GM18499 (cell line): Measurements from ENCODE around the gene HARS1.
"Not testable (repeated sequence)": the region's sequence is repeated elsewhere in the genome, so short reads cannot be mapped to it uniquely, and the experiment has no call there.

Experiments used
- ATAC-seq: cut with Tn5 transposase; IDR thresholded peaks from one replicate; pipeline ENCODE4 v1.9.1; 2021; ENCODE audit warnings: moderate number of reproducible peaks; ENCODE audit not compliant: insufficient read depth, unreplicated experiment

HARS1 gene

DNA sequence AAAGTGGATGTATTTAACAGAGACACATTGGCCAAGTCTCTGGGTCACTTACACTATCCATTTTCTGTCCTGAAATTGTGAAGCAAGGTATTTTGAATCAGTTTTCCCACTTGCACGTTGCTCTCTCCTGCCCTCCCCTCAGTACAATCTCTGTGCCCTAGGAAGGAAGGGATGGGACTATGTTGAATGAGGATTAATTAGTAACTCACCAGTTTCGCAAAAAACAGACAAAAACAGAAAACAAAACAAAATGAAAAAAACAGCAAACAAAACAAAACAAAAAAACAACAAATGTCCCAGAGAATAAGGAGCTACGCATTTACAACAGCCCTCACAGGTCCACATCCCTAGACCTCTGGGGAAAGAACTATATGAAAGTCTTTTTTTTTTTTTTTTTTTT, 57.1 kb downstream of the HARS1 start:
- ATAC-seq = no peak

DNA sequence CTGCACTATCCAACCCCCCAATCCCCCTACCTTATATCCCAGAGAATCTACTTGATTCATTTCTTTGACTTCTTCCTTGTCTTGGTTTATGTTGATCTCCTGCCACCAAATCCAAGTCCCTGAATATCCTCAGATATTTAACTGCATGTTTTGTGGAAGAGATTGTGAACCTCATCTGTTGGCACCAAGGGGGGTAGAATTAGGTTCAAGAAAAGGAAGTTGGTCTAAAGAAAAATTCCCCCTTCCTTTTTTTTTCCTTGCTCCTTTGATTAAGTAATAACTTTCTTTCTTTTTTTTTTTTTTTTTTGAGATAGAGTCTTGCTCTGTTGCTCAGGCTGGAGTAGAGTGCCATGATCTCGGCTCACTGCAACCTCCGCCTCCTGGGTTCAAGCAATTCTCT, 57.7 kb downstream of the HARS1 start:
- ATAC-seq = no peak

DNA sequence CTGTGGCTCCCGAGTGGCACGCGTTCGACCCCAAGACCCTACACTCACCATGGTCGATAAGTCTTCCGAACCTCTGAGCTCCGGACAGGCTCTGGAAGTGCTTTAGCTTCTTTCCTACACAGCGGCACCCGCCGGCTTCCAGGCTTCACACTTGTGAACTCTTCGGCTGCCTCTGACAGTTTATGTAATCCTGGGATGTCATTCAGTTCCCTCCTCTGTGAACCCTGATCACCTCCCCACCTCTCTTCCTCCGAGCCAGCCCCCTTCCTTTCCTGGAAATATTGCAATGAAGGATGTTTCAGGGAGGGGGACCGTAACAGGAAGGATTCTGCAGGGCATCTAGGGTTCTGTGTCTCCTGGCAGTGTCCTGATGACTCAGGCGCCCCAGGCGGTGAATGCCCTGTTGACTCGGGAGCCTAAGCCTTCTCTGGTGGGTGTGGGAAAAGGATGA, 58.1 kb downstream of the HARS1 start, which contains the start of gene CD14:
Gene CD14, minus strand, starts transcription at position 155 of the 451 bp plus-strand sequence. Its CDS starts 104 bp downstream, at position 51.
- no peak for ATAC-seq

DNA sequence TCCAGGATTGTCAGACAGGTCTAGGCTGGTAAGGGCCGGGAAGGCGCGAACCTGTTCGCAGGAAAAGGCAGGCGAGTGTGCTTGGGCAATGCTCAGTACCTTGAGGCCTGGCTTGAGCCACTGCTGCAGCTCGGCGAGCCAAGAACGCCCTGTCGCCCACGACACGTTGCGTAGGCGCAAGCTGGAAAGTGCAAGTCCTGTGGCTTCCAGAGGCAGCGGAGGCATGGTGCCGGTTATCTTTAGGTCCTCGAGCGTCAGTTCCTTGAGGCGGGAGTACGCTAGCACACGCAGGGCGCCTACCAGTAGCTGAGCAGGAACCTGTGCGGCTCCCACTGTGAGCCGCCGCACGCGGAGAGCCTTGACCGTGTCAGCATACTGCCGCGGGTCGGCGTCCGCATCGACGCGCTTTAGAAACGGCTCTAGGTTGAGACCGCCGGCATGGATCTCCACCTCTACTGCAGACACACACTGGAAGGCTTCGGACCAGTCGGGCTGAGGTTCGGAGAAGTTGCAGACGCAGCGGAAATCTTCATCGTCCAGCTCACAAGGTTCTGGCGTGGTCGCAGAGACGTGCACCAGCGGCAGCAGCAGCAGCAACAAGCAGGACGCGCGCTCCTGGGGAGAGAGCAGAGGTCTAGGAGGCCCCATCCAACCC, 58.7 kb downstream of the HARS1 start:
- ATAC-seq = no peak

DNA sequence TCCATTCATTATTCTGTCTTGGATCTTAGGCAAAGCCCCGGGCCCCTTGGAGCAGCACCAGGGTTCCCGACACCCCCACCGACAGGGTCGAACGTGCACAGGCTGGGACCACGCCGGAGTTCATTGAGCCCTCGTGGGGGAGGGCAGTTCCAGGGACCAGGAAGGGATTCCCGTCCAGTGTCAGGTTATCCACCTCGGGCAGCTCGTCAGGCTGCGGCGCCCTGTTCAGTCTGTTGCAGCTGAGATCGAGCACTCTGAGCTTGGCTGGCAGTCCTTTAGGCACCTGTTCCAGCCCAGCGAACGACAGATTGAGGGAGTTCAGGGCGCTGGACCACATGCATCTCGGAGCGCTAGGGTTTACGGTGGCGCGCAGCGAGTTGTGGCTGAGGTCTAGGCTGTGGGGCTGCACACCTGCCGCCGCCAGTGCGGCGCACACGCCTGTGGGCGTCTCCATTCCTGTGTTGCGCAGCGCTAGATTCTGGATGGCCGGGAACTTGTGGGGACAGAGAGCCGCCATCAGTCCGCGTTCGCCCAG, 59.3 kb downstream of the HARS1 start:
- ATAC-seq = no peak

DNA sequence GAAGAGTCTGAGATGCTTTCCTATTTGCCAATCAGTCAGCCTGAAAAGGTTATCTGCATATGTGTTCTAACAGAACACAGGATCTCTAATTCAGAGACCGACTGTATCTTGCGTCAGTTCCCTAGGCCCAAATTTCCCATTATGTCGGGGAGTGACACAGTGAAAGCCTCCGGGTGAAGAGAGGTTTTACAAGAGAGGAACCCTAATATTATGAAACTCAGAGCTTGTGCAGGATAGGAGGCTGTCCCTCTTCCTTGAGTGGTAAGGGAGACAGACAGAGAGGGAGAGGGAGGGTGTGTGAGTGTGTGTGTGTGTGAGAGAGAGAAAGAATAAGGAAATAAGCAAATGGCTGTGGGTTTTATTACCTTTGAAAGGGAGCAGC, 60.1 kb downstream of the HARS1 start:
- ATAC-seq = no peak

DNA sequence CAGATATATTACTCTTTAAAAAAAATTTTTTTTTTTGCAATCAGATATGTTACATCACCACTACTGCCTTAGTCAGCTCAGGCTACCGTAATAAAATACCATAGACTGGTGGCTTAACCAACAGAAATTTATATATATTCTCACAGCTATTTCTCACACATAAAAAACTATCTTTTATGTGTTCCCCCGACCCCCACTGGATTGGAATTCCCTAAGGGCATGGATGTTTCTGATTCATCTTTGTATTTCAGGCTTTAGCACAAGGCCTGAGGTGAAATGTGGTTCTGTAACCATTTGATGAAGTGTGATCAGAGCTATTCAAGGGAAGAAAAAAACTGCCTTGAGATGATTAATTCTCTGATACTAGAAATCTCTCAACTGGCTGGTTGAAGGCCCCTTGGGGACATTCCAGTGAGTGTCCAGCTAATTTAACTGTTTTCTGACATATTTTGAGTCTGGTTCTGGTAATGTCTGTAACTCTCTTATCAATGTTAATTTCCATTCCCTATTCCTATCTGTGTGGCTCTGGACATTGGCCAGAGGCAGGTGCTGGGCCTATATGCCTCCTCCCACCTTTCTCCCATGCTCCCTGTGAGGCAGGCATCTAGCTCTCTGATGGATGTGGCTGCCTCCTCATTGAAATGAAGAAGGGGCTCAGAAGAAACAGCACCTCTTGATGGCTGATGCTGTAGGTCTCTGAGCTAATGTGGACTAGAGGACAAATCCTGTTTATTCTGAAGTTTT, 60.7 kb downstream of the HARS1 start:
- no peak for ATAC-seq

DNA sequence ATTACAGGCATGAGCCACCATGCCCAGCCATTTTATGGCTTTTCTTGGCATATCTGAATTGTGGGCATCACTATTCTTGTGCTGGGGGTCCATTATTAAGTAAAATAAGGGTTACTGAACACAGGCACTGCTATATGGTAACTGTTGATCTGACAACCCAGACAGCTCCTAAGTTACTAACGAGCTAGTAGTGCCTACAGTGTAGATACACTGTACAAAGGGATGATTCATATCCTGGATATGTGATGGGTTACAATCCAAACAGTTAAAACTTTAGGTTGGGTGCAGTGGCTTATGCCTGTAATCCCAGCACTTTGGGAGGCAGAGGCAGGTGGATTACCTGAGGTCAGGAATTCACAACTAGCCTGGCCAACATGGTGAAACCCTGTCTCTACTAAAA, 62.5 kb downstream of the HARS1 start:
- ATAC-seq = no peak

DNA sequence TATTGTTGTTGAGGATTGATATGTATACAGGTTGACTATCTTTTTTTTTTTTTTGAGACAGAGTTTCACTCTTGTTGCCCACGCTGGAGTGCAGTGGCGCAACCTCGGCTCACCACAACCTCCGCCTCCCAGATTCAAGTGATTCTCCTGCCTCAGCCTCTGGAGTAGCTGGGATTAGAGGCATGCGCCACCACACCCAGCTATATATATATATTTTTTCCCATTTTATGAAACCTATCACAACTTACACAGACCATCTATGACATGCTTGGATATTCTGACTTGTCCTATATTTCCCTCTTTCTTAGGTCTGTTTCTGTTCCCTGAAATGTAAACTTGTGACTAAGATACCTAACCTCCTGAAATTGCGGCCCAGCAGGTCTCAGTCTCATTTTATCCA, 63.2 kb downstream of the HARS1 start:
- ATAC-seq = no peak

DNA sequence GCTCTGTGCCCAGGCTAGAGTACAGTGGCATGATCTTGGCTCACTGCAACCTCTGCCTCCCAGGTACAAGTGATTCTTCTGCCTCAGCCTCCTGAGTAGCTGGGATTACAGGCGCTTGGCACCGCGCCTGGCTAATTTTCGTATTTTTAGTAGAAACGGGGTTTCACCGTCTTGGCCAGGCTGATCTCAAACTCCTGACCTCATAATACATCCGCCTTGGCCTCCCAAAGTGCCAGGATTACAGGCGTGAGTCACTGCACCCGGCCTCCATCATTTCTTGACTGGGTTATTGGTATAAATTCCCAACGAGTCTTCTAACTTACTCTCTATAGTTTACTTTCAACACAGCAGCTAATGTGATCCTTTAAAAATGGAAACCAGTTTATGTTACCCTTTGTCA, 66.3 kb downstream of the HARS1 start:
- ATAC-seq = not testable (repeated sequence)
